Measurements from ENCODE around the gene LIX1L. TPM values are rescaled to one million over a fixed set of nuclear protein-coding genes. Genes with fewer than 3 reads are reported as not detected.

The LIX1L gene
- total and polyA plus RNA-seq, 2 of the 13 experiments (the other 11 are each of a cell fraction or from before 2014, with no cell fraction given) = 8.1 to 24.9 TPM

DNA sequence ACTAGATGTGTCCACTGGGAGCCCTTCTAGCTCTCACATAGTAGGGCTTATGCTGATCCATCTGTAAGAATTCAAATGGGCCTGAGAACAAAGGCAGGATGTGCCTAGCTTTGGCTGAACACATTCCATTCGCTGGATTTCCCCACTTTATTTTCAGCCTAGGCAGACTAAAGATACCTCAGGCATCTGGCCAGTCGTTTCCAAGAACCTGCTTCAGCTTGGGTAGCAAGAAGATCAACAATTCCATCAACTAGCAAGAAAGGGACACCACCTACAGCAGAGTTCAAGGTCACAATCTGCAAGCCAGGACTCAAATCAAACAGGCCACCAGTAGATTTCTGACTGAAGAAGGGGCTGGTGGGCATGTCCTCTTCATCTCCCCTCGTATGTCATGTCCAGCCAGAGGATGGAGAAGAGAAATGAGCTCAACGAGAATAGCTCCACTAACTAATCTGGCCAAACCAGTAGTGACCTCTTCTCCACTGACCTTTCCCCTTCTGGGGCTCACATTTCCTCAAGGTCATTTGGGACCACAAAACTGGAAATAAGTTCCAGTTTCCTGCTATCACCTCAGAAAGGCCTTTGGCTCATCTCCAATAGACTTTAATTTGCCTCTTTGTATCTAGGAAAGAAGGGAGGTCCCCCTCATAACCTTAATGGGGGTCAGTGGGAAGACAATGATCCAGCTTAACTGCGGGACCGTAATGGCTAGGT, 24.4 kb upstream of the LIX1L start:
- no peak overlapping the region for H3K27ac ChIP-seq (ENCODE audit: extremely low read length, insufficient read depth, low read length)
- in situ Hi-C loops (cut with HindIII; ENCODE audit: extremely low pct_ligation_motif_present, low pct_unique_long_range_greater_than_20kb) = no loop called here
- WGBS (ENCODE audit: low lambda C conversion rate) = 61% methylated on average over 6 of the region's 6 CpGs
- POLR2A ChIA-PET = interaction anchor here (0.9 to 2.9 kb wide), 3 partner anchors 9 to 28 kb away, joined by 3 to 9 read pairs (median 5); partner anchors contain the start of genes ANKRD34A and POLR3GL
- ATAC-seq (no peak), DNase-seq (ENCODE audit: low spot score) (no peak), FAIRE-seq (no peak)
- intact Hi-C loops (cut with micrococcal nuclease; ENCODE audit: unreplicated experiment) = no loop called here
- H3K36me3 ChIP-seq (replicated peaks in 1 of 2; ENCODE audit: control insufficient read depth in 1 of 2, insufficient read depth in 2 of 2, low read length in 2 of 2) = no peaks in the 10 kb centered on the region
- no TSS peak for BruUV-seq (replicated peaks)
- no peak overlapping the region for H3K9ac ChIP-seq (ENCODE audit: insufficient read depth, low read depth, low read length)
- no peak overlapping the region for H3K4me2 ChIP-seq (ENCODE audit: low read depth, low read length)
- CTCF ChIA-PET (ENCODE audit: low intra/inter-chr PET ratio, low total read pairs) = no interaction called here
- H3K4me3 ChIP-seq (replicated peaks in 1 of 3; ENCODE audit: insufficient read depth in 1 of 3, low read depth in 2 of 3, low read length in 3 of 3) = no peak overlapping the region
- H2AFZ ChIP-seq (ENCODE audit: low read length) = no peak overlapping the region
- H3K4me1 ChIP-seq (ENCODE audit: insufficient read depth, low read length) = peaks cover 93% of the 10 kb centered on the region
- H3K79me2 ChIP-seq (ENCODE audit: insufficient read depth, low read length) = no peaks in the 10 kb centered on the region
- H3K27me3 ChIP-seq (ENCODE audit: control insufficient read depth in 1 of 2, insufficient read depth in 2 of 2, low read length in 2 of 2) = no peaks in the 10 kb centered on the region
- TF ChIP-seq HCFC1 (IDR thresholded peaks at IDR 0.05; ENCODE audit: low read depth, low read length) (no peak), ZKSCAN1 (IDR thresholded peaks at IDR 0.05; ENCODE audit: low read length) (peak; percentile 58), DMAP1 (CRISPR knock-in tag; IDR thresholded peaks at IDR 0.05) (no peak), ZSCAN29 (CRISPR knock-in tag; conservative IDR thresholded peaks at IDR 0.05) (no peak)
- H4K20me1 ChIP-seq (ENCODE audit: insufficient read depth, low read length) = no peaks in the 10 kb centered on the region
- no peaks in the 10 kb centered on the region for H3K9me3 ChIP-seq (ENCODE audit: low read length)

- no peaks in the 10 kb centered on the region for H3K9me3 ChIP-seq (ENCODE audit: low read length)
- peaks cover 77% of the 10 kb centered on the region for H3K4me1 ChIP-seq (ENCODE audit: insufficient read depth, low read length)
- no peaks in the 10 kb centered on the region for H3K27me3 ChIP-seq (ENCODE audit: control insufficient read depth in 1 of 2, insufficient read depth in 2 of 2, low read length in 2 of 2)
- in situ Hi-C loops (cut with HindIII; ENCODE audit: extremely low pct_ligation_motif_present, low pct_unique_long_range_greater_than_20kb) (no loop called here), intact Hi-C loops (cut with micrococcal nuclease; ENCODE audit: unreplicated experiment) (no loop called here)
- H3K79me2 ChIP-seq (ENCODE audit: insufficient read depth, low read length) = no peaks in the 10 kb centered on the region
- POLR2A ChIA-PET = interaction anchor here (1.0 to 2.9 kb wide), 4 partner anchors 10 to 53 kb away, joined by 3 to 9 read pairs (median 6); partner anchors contain the start of genes ANKRD34A, POLR3GL and RBM8A
- no peak overlapping the region for H3K4me3 ChIP-seq (replicated peaks in 1 of 3; ENCODE audit: insufficient read depth in 1 of 3, low read depth in 2 of 3, low read length in 3 of 3)
- TF ChIP-seq PPARG (CRISPR knock-in tag; conservative IDR thresholded peaks at IDR 0.05) (peak; percentile 32; the same call in 1 of the 2 replicates), RARA (CRISPR knock-in tag; IDR thresholded peaks at IDR 0.05) (peak; percentile 31; the same call in 1 of the 2 replicates), HDAC1 (CRISPR knock-in tag; IDR thresholded peaks at IDR 0.05) (no peak), RXRB (CRISPR knock-in tag; IDR thresholded peaks at IDR 0.05; ENCODE audit: borderline replicate concordance) (peak; percentile 56; the same call in 1 of the 2 replicates), HNF4A (CRISPR knock-in tag; IDR thresholded peaks at IDR 0.05) (peak; percentile 20; the same call in 1 of the 2 replicates)
- TF ChIP-seq, protein P1, sequence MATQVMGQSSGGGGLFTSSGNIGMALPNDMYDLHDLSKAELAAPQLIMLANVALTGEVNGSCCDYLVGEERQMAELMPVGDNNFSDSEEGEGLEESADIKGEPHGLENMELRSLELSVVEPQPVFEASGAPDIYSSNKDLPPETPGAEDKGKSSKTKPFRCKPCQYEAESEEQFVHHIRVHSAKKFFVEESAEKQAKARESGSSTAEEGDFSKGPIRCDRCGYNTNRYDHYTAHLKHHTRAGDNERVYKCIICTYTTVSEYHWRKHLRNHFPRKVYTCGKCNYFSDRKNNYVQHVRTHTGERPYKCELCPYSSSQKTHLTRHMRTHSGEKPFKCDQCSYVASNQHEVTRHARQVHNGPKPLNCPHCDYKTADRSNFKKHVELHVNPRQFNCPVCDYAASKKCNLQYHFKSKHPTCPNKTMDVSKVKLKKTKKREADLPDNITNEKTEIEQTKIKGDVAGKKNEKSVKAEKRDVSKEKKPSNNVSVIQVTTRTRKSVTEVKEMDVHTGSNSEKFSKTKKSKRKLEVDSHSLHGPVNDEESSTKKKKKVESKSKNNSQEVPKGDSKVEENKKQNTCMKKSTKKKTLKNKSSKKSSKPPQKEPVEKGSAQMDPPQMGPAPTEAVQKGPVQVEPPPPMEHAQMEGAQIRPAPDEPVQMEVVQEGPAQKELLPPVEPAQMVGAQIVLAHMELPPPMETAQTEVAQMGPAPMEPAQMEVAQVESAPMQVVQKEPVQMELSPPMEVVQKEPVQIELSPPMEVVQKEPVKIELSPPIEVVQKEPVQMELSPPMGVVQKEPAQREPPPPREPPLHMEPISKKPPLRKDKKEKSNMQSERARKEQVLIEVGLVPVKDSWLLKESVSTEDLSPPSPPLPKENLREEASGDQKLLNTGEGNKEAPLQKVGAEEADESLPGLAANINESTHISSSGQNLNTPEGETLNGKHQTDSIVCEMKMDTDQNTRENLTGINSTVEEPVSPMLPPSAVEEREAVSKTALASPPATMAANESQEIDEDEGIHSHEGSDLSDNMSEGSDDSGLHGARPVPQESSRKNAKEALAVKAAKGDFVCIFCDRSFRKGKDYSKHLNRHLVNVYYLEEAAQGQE (IDR thresholded peaks at IDR 0.05; ENCODE audit: borderline replicate concordance in 1 of 2, low read depth in 1 of 2, low read length in 2 of 2) = no peak
- BruUV-seq (replicated peaks) = no TSS peak
- FAIRE-seq (no peak), DNase-seq (ENCODE audit: low spot score) (no peak), ATAC-seq (no peak)
- CTCF ChIA-PET (ENCODE audit: low intra/inter-chr PET ratio, low total read pairs) = interaction anchor here (4.4 kb wide), 1 partner anchor 26 kb away, joined by 60 read pairs; no protein-coding TSS in a partner anchor
- no peak overlapping the region for H2AFZ ChIP-seq (ENCODE audit: low read length)
- H4K20me1 ChIP-seq (ENCODE audit: insufficient read depth, low read length) = no peaks in the 10 kb centered on the region
- H3K9ac ChIP-seq (ENCODE audit: insufficient read depth, low read depth, low read length) = no peak overlapping the region
- H3K36me3 ChIP-seq (replicated peaks in 1 of 2; ENCODE audit: control insufficient read depth in 1 of 2, insufficient read depth in 2 of 2, low read length in 2 of 2) = no peaks in the 10 kb centered on the region
- 0 out of 2 replicates have a peak overlapping the region, but pooled peaks have one; percentile 20 for H3K4me2 ChIP-seq (ENCODE audit: low read depth, low read length)
- H3K27ac ChIP-seq (ENCODE audit: extremely low read length, insufficient read depth, low read length) = no peak overlapping the region
- WGBS (ENCODE audit: low lambda C conversion rate) = 50% methylated on average over 1 of the region's 1 CpG
Observed at GRCh38 chr1:145980457-145980994, 22.7 kb upstream of the LIX1L start.

All from HepG2 (cell line).